A673 (cell line): ENCODE measurements around the gene ZCWPW2. TPM values are rescaled to one million over a fixed set of nuclear protein-coding genes. Genes with fewer than 3 reads are reported as not detected.

ENCODE experiments used
- BruUV-seq: library from RNA; stranded (reverse); fragments of 400-500 nt; replicated peaks from 2 replicates; lab custom pipeline; 2021; lab: Mats Ljungman, UMichigan
- CTCF ChIA-PET: fragments of 300-600 bp; sonication (Branson Sonifier 250); formaldehyde crosslinking; loops from one replicate; lab custom pipeline; 2022; ENCODE audit warnings: antibody characterized with exemption; lab: Charles Lee
- POLR2A ChIA-PET: fragments of 300-600 bp; sonication (Branson Sonifier 250); formaldehyde crosslinking; loops from one replicate; lab custom pipeline; 2022; ENCODE audit warnings: antibody characterized with exemption; ENCODE audit not compliant: low non-redundant PET; lab: Charles Lee
- DNase-seq: peaks from one replicate; pipeline ENCODE4 v3.0.0-alpha.2; 2015; ENCODE audit warnings: low spot score
- H3K27ac ChIP-seq: fragments of 200-600 bp; sonication (generic); 2 replicates; pipeline ENCODE4 v1.5.1; 2016; ENCODE audit warnings: mixed run types, low read depth, mild to moderate bottlenecking, mixed read lengths, antibody characterized with exemption, low read length; ENCODE audit not compliant: poor library complexity, severe bottlenecking
- H3K27me3 ChIP-seq: fragments of 200-600 bp; sonication (generic); replicated peaks from 2 replicates; pipeline ENCODE4 v1.6.1; 2017; ENCODE audit warnings: mixed run types, low read depth, mild to moderate bottlenecking, mixed read lengths, antibody characterized with exemption, low read length; ENCODE audit not compliant: insufficient read depth, poor library complexity
- H3K36me3 ChIP-seq: fragments of 200-600 bp; sonication (generic); 2 replicates; pipeline ENCODE4 v1.6.1; 2016; ENCODE audit warnings: mixed run types, mild to moderate bottlenecking, mixed read lengths, antibody characterized with exemption, low read length; ENCODE audit not compliant: insufficient read depth, poor library complexity, severe bottlenecking
- H3K4me1 ChIP-seq: fragments of 200-600 bp; sonication (generic); 2 replicates; pipeline ENCODE4 v1.6.1; 2017; ENCODE audit warnings: mixed run types, mild to moderate bottlenecking, mixed read lengths, antibody characterized with exemption, low read length; ENCODE audit not compliant: insufficient read depth, poor library complexity, severe bottlenecking
- H3K4me3 ChIP-seq: fragments of 200-600 bp; sonication (generic); 2 replicates; pipeline ENCODE4 v1.5.1; 2016; ENCODE audit warnings: low read depth, mixed run types, mild to moderate bottlenecking, mixed read lengths, low read length; ENCODE audit not compliant: poor library complexity, severe bottlenecking
- H3K9me3 ChIP-seq: fragments of 200-600 bp; sonication (generic); 2 replicates; pipeline ENCODE4 v1.6.1; 2016; ENCODE audit warnings: mixed run types, low read depth, mild to moderate bottlenecking, mixed read lengths, antibody characterized with exemption, low read length; ENCODE audit not compliant: poor library complexity, severe bottlenecking
- EZH2 ChIP-seq: fragments of 200-600 bp; sonication (generic); IDR thresholded peaks from 2 replicates; pipeline ENCODE4 v1.6.1; 2017; ENCODE audit warnings: borderline replicate concordance, low read depth, mild to moderate bottlenecking, mixed read lengths, antibody characterized with exemption, low read length; ENCODE audit not compliant: poor library complexity, severe bottlenecking
- intact Hi-C: fragments of 100-400 bp; cut with micrococcal nuclease; formaldehyde crosslinking; loops from one replicate; pipeline ENCODE4 v1.10.0; 2022; ENCODE audit not compliant: unreplicated experiment
- total RNA-seq: library from RNA; stranded (reverse); gene quantifications from 2 replicates; pipeline ENCODE4 v1.2.3, GENCODE V29; 2021
- TF ChIP-seq, protein P1 (sequence below): fragments of 300-800, 200-600 bp; sonication (generic); conservative IDR thresholded peaks from 2 replicates; pipeline ENCODE4 v1.5.1; 2017; ENCODE audit warnings: low read depth, mild to moderate bottlenecking, antibody characterized with exemption, low read length, moderate library complexity, mixed read lengths

The ZCWPW2 gene
- total RNA-seq, 1 experiment from 2014 or later, result not detected

DNA sequence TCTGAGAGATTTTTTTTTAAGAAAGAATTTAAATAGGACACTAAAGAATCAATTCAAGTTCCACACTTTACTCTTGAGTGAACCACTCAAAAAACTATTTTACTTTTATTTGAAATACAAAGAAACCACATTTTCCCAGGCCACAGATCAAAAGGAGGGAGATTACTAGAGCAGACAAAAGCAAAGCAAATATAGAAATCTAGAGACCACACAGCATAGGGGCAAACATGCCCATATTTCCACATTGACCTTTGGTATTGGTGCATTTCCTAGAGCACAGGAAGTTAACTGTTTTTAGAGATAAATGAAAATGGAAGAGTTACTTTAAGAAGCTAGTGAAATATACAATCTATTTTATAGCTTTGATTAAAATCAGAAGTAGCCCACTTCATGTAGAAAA, 27.5 kb upstream of the ZCWPW2 start:
- Histone ChIP-seq H3K36me3 (peaks cover 17% of the 10 kb centered on the region), H3K9me3 (no peaks in the 10 kb centered on the region), H3K27me3 (no peaks in the 10 kb centered on the region), H3K27ac (no peak overlapping the region), H3K4me3 (no peak overlapping the region), H3K4me1 (no peaks in the 10 kb centered on the region)
- ChIA-PET POLR2A (no interaction called here), CTCF (no interaction called here)
- TF ChIP-seq EZH2, result no peak
- TF ChIP-seq, protein P1, sequence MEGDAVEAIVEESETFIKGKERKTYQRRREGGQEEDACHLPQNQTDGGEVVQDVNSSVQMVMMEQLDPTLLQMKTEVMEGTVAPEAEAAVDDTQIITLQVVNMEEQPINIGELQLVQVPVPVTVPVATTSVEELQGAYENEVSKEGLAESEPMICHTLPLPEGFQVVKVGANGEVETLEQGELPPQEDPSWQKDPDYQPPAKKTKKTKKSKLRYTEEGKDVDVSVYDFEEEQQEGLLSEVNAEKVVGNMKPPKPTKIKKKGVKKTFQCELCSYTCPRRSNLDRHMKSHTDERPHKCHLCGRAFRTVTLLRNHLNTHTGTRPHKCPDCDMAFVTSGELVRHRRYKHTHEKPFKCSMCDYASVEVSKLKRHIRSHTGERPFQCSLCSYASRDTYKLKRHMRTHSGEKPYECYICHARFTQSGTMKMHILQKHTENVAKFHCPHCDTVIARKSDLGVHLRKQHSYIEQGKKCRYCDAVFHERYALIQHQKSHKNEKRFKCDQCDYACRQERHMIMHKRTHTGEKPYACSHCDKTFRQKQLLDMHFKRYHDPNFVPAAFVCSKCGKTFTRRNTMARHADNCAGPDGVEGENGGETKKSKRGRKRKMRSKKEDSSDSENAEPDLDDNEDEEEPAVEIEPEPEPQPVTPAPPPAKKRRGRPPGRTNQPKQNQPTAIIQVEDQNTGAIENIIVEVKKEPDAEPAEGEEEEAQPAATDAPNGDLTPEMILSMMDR, result no peak
- no peak for DNase-seq
- no TSS peak for BruUV-seq
- intact Hi-C loops, result no loop called here

DNA sequence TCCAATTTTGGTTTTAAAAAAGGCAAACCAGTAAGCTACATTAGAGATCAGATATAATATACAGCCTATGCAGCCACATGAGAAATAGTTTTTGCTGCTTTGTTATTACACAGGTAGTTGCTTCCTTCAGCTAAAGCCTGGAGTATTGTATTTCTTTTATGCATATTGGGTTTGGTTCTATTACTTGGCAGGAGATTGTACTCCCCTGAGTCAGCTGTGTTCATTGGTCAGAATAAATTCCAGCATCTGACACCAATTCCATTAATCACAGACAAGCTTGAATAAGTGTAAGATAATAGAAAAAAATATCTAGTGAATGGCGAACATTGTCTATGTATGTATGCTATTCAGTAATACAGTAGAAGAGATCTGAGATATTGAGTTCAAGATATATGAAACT, 26.1 kb upstream of the ZCWPW2 start:
- Histone ChIP-seq H3K36me3 (peaks cover 24% of the 10 kb centered on the region), H3K27ac (no peak overlapping the region), H3K4me1 (no peaks in the 10 kb centered on the region), H3K27me3 (no peaks in the 10 kb centered on the region), H3K4me3 (no peak overlapping the region), H3K9me3 (no peaks in the 10 kb centered on the region)
- ChIA-PET CTCF (no interaction called here), POLR2A (no interaction called here)
- DNase-seq, result no peak
- no peak for TF ChIP-seq EZH2
- TF ChIP-seq, protein P1, result no peak
- no TSS peak for BruUV-seq
- intact Hi-C loops, result no loop called here

DNA sequence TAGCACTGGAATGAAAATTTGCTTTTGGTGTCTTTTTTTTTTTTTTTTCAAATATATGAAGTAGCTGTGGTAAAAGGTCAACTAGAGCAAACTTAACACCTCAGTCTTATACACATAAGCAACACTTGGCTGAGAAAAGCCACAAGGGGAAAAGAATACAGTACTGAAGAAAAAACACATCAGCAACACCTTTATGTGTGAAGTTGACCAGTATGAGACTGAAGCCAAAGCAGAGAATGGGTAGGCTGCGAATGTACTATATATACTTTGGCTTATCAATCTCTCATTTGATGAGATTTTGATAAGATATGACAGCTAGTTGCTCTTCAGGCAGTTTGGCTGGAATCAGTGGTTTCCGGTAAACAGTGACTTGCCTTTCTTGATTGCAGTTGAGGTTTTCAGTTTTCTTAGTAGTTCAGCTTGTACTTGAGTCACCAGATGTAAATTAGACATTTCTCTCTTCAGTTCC, 22.0 kb upstream of the ZCWPW2 start:
- DNase-seq, result no peak
- peaks cover 34% of the 10 kb centered on the region for H3K36me3 ChIP-seq
- intact Hi-C loops, result no loop called here
- H3K9me3 ChIP-seq, result no peaks in the 10 kb centered on the region
- H3K27ac ChIP-seq, result no peak overlapping the region
- POLR2A ChIA-PET, result no interaction called here
- no peak for TF ChIP-seq EZH2
- TF ChIP-seq, protein P1, result no peak
- H3K4me3 ChIP-seq, result no peak overlapping the region
- H3K27me3 ChIP-seq, result no peaks in the 10 kb centered on the region
- CTCF ChIA-PET, result no interaction called here
- no peaks in the 10 kb centered on the region for H3K4me1 ChIP-seq
- no TSS peak for BruUV-seq
